G401 (cell line): Measurements from ENCODE around the gene TTC39B. TPM values are rescaled to one million over a fixed set of nuclear protein-coding genes. Genes with fewer than 3 reads are reported as not detected.

ENCODE experiments used
- DNase-seq: peaks from one replicate; pipeline ENCODE4 v3.0.0-alpha.2; 2015; ENCODE audit warnings: low spot score
- in situ Hi-C: cut with HindIII; loops from 2 replicates; pipeline ENCODE4 v1.10.0; 2016; ENCODE audit warnings: low sequenced_read_pairs, mixed read lengths
- total RNA-seq: library from RNA; depleted of rRNA; stranded (reverse); fragments of >200 nt; shearing (Covaris generic); gene quantifications from 2 replicates; pipeline ENCODE4 v1.2.3, GENCODE V29; 2014; rRNA removed

Gene TTC39B
- total RNA-seq, 1 experiment from 2014 or later, result 2.6 TPM

DNA sequence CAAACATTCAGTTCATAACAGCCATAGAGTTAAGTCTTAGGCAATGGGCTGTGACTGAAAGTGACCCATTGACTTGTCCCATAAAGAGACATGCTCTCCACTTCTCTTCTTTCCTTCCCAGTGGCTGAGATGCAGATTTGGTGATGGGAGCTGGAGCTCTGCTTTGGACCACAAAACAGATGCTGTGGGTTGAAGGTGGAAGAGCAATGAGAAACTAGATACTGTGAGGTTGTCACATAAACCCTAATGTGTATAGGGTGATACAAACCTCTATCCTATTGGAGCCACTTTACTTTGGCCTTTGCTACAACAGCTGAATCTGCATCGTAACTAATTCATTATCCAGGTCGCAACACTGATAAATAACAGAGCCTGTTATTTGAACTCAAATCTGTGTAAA, 192.0 kb downstream of the TTC39B start:
- in situ Hi-C loops, result no loop called here
- no peak for DNase-seq

Other genes with a start within 250 kb of the TTC39B start
- 20.1 and 20.5 TPM in 2 replicates for gene SNAPC3, start 115.7 kb upstream of the TTC39B start, total RNA-seq
- 53.0 and 87.4 TPM in 2 replicates for gene PSIP1, start 203.8 kb upstream of the TTC39B start, total RNA-seq
- gene CCDC171, start 245.8 kb upstream of the TTC39B start, total RNA-seq, result 0.55 and 2.4 TPM in 2 replicates